Natural killer cell treated with Interleukin-12 subunit alpha and Interleukin-12 subunit beta and Interleukin-15 and Interleukin-18, amount 100 ng/mL, for 72 hours (primary cell): ENCODE measurements around the gene PEF1. TPM values are rescaled to one million over a fixed set of nuclear protein-coding genes. Genes with fewer than 3 reads are reported as not detected.

Experiments used
- ATAC-seq, 2 donors: fragments of 150-1000 bp; cut with Tn5 transposase in 1 of 2; sonication (Bioruptor Pico), chemical (Tn5 transposase) in 1 of 2; 2 replicates each; pipeline ENCODE4 v1.10.0; 2021
- DNase-seq: peaks from one replicate; pipeline ENCODE4 v3.0.0; 2022; ENCODE audit warnings: low spot score
- H3K27ac Mint-ChIP-seq, 2 donors: 1 replicate in 1 of 2; 2 replicates in 1 of 2; pipeline ENCODE4 v1.8.0; 2022; ENCODE audit warnings: mixed read lengths in 2 of 2, mild to moderate bottlenecking in 1 of 2, moderate library complexity in 1 of 2
- H3K27me3 Mint-ChIP-seq, 2 donors: 1 replicate in 1 of 2; 2 replicates in 1 of 2; pipeline ENCODE4 v1.8.0; 2022; ENCODE audit warnings: mixed read lengths in 2 of 2
- H3K36me3 Mint-ChIP-seq: one replicate; pipeline ENCODE4 v1.8.0; 2022; ENCODE audit warnings: mixed read lengths
- H3K4me1 Mint-ChIP-seq, 2 donors: 1 replicate in 1 of 2; 2 replicates in 1 of 2; pipeline ENCODE4 v1.8.0; 2022; ENCODE audit warnings: low read depth in 2 of 2, mixed read lengths in 2 of 2, mild to moderate bottlenecking in 1 of 2
- H3K4me3 Mint-ChIP-seq: one replicate; pipeline ENCODE4 v1.8.0; 2022; ENCODE audit warnings: mixed read lengths
- H3K9me3 Mint-ChIP-seq: 2 replicates; pipeline ENCODE4 v1.8.0; 2022; ENCODE audit warnings: mixed read lengths
- total RNA-seq, 2 donors: library from RNA; stranded (reverse); gene quantifications; one replicate each; pipeline ENCODE4 v1.2.3, GENCODE V29; 2022

PEF1 gene
- total RNA-seq, 2 donors from 2014 or later = 45.5 to 55.9 TPM

GRCh38 chr1:31627301-31627929 lies 17.3 kb downstream of the PEF1 start:
- no peaks in the 10 kb centered on the region for H3K27me3 Mint-ChIP-seq
- H3K4me3 Mint-ChIP-seq = no peak overlapping the region
- no peak for DNase-seq
- ATAC-seq = no peak
- peaks cover 6% of the 10 kb centered on the region for H3K36me3 Mint-ChIP-seq
- no peak overlapping the region for H3K27ac Mint-ChIP-seq
- H3K4me1 Mint-ChIP-seq = peaks cover 7 to 8% of the 10 kb centered on the region in 2 donors
- H3K9me3 Mint-ChIP-seq = no peaks in the 10 kb centered on the region

- no peak overlapping the region for H3K27ac Mint-ChIP-seq
These were observed 18.2 kb downstream of the PEF1 start for GRCh38 chr1:31626223-31627207.

GRCh38 chr1:31625561-31626222 lies 19.0 kb downstream of the PEF1 start:
- no peak for DNase-seq
- H3K36me3 Mint-ChIP-seq = peaks cover 6% of the 10 kb centered on the region
- H3K4me1 Mint-ChIP-seq = peaks cover 13 to 15% of the 10 kb centered on the region in 2 donors
- no peak overlapping the region for H3K27ac Mint-ChIP-seq
- H3K4me3 Mint-ChIP-seq = no peak overlapping the region
- no peaks in the 10 kb centered on the region for H3K27me3 Mint-ChIP-seq
- no peaks in the 10 kb centered on the region for H3K9me3 Mint-ChIP-seq
- ATAC-seq = no peak

More at GRCh38 chr1:31626223-31627207, 18.2 kb downstream of the PEF1 start:
- no peak for ATAC-seq
- H3K4me1 Mint-ChIP-seq = peaks cover 13 to 15% of the 10 kb centered on the region in 2 donors
- DNase-seq = no peak
- H3K9me3 Mint-ChIP-seq = no peaks in the 10 kb centered on the region
- no peak overlapping the region for H3K4me3 Mint-ChIP-seq
- peaks cover 6% of the 10 kb centered on the region for H3K36me3 Mint-ChIP-seq
- no peaks in the 10 kb centered on the region for H3K27me3 Mint-ChIP-seq

- ATAC-seq (peak in 1 of 2 donors; percentile 28), DNase-seq (no peak)
- Mint-ChIP-seq H3K36me3 (peaks cover 6% of the 10 kb centered on the region), H3K27me3 (no peaks in the 10 kb centered on the region), H3K4me3 (no peak overlapping the region), H3K27ac (no peak overlapping the region), H3K4me1 (peaks cover 13 to 15% of the 10 kb centered on the region in 2 donors), H3K9me3 (no peaks in the 10 kb centered on the region)
These were observed 19.8 kb downstream of the PEF1 start for GRCh38 chr1:31624731-31625514.

- no peak for DNase-seq
- ATAC-seq = no peak
- no peak overlapping the region for H3K27ac Mint-ChIP-seq
- peaks cover 13 to 15% of the 10 kb centered on the region in 2 donors for H3K4me1 Mint-ChIP-seq
- H3K36me3 Mint-ChIP-seq = peaks cover under 1% of the 10 kb centered on the region
- H3K4me3 Mint-ChIP-seq = no peak overlapping the region
- no peaks in the 10 kb centered on the region for H3K27me3 Mint-ChIP-seq
- no peaks in the 10 kb centered on the region for H3K9me3 Mint-ChIP-seq
These were observed 20.4 kb downstream of the PEF1 start for GRCh38 chr1:31624309-31624708.

- DNase-seq (no peak), ATAC-seq (no peak)
- H3K36me3 Mint-ChIP-seq = no peaks in the 10 kb centered on the region
- no peak overlapping the region for H3K4me3 Mint-ChIP-seq
- H3K9me3 Mint-ChIP-seq = no peaks in the 10 kb centered on the region
- peaks cover 13 to 15% of the 10 kb centered on the region in 2 donors for H3K4me1 Mint-ChIP-seq
- no peak overlapping the region for H3K27ac Mint-ChIP-seq
- peaks cover 0 to 3% of the 10 kb centered on the region in 2 donors for H3K27me3 Mint-ChIP-seq
These were observed 21.3 kb downstream of the PEF1 start for GRCh38 chr1:31623365-31623764.

GRCh38 chr1:31621847-31622730 lies 22.6 kb downstream of the PEF1 start:
- Mint-ChIP-seq H3K9me3 (no peaks in the 10 kb centered on the region), H3K27me3 (peaks cover 5 to 6% of the 10 kb centered on the region in 2 donors), H3K4me3 (no peak overlapping the region), H3K36me3 (no peaks in the 10 kb centered on the region), H3K4me1 (peaks cover 16 to 18% of the 10 kb centered on the region in 2 donors), H3K27ac (no peak overlapping the region)
- DNase-seq = no peak
- no peak for ATAC-seq

GRCh38 chr1:31621498-31621820 lies 23.2 kb downstream of the PEF1 start:
- peaks cover 18% of the 10 kb centered on the region in 2 donors for H3K4me1 Mint-ChIP-seq
- H3K27me3 Mint-ChIP-seq = peaks cover 12% of the 10 kb centered on the region in 2 donors
- H3K36me3 Mint-ChIP-seq = no peaks in the 10 kb centered on the region

GRCh38 chr1:31620631-31621497 lies 23.8 kb downstream of the PEF1 start:
- ATAC-seq (no peak), DNase-seq (no peak)
- H3K36me3 Mint-ChIP-seq = no peaks in the 10 kb centered on the region
- no peak overlapping the region for H3K4me3 Mint-ChIP-seq
- no peak overlapping the region for H3K27ac Mint-ChIP-seq
- peaks cover 18% of the 10 kb centered on the region in 2 donors for H3K4me1 Mint-ChIP-seq
- no peaks in the 10 kb centered on the region for H3K9me3 Mint-ChIP-seq
- peaks cover 15 to 18% of the 10 kb centered on the region in 2 donors for H3K27me3 Mint-ChIP-seq

More at GRCh38 chr1:31621498-31621820, 23.2 kb downstream of the PEF1 start:
- Mint-ChIP-seq H3K4me3 (no peak overlapping the region), H3K27ac (no peak overlapping the region), H3K9me3 (no peaks in the 10 kb centered on the region)
- ATAC-seq (no peak), DNase-seq (no peak)

GRCh38 chr1:31618916-31619846 lies 25.5 kb downstream of the PEF1 start:
- Mint-ChIP-seq H3K27ac (no peak overlapping the region), H3K27me3 (peaks cover 19 to 23% of the 10 kb centered on the region in 2 donors), H3K36me3 (no peaks in the 10 kb centered on the region), H3K4me3 (no peak overlapping the region), H3K4me1 (peaks cover 17 to 18% of the 10 kb centered on the region in 2 donors), H3K9me3 (no peaks in the 10 kb centered on the region)
- DNase-seq (no peak), ATAC-seq (no peak)
